IPS-15b (cell line): ENCODE data around the gene FASTK.

Experiments used
- H3K27me3 ChIP-seq: one replicate; pipeline ENCODE4 v1.6.1; 2013; ENCODE audit warnings: low read length; ENCODE audit not compliant: control insufficient read depth, insufficient read depth
- H3K36me3 ChIP-seq: one replicate; pipeline ENCODE4 v1.6.1; 2013; ENCODE audit warnings: low read length; ENCODE audit not compliant: control insufficient read depth, insufficient read depth
- H3K4me1 ChIP-seq: one replicate; pipeline ENCODE4 v1.6.1; 2013; ENCODE audit warnings: mild to moderate bottlenecking, low read length; ENCODE audit not compliant: control insufficient read depth, insufficient read depth
- H3K4me3 ChIP-seq: one replicate; pipeline ENCODE4 v1.5.1; 2013; ENCODE audit warnings: low read depth, low read length
- H3K9ac ChIP-seq: one replicate; pipeline ENCODE4 v1.6.1; 2013; ENCODE audit warnings: low read depth, mild to moderate bottlenecking, low read length
- H3K9me3 ChIP-seq: one replicate; pipeline ENCODE4 v1.6.1; 2013; ENCODE audit warnings: mild to moderate bottlenecking, low read length; ENCODE audit not compliant: control insufficient read depth, insufficient read depth

The FASTK gene

GRCh38 chr7:151115836-151116418, 35.3 kb upstream of the FASTK start:
- H3K9me3 ChIP-seq = no peaks in the 10 kb centered on the region

GRCh38 chr7:151115121-151115835, 34.7 kb upstream of the FASTK start:
- H3K4me3 ChIP-seq = peak overlapping the region; percentile 22
- peaks cover 18% of the 10 kb centered on the region for H3K36me3 ChIP-seq
- no peaks in the 10 kb centered on the region for H3K9me3 ChIP-seq
- H3K27me3 ChIP-seq = peaks cover 8% of the 10 kb centered on the region
- peaks cover 2% of the 10 kb centered on the region for H3K4me1 ChIP-seq
- H3K9ac ChIP-seq = no peak overlapping the region

More at GRCh38 chr7:151115836-151116418, 35.3 kb upstream of the FASTK start:
- peaks cover 8% of the 10 kb centered on the region for H3K27me3 ChIP-seq
- peaks cover 2% of the 10 kb centered on the region for H3K4me1 ChIP-seq
- H3K36me3 ChIP-seq = peaks cover 22% of the 10 kb centered on the region
- no peak overlapping the region for H3K9ac ChIP-seq
- H3K4me3 ChIP-seq = peak overlapping the region; percentile 22

GRCh38 chr7:151114151-151115090, 33.8 kb upstream of the FASTK start:
- Histone ChIP-seq H3K9ac (no peak overlapping the region), H3K4me3 (peak overlapping the region; percentile 30), H3K9me3 (no peaks in the 10 kb centered on the region), H3K27me3 (peaks cover 8% of the 10 kb centered on the region), H3K4me1 (peaks cover 2% of the 10 kb centered on the region), H3K36me3 (peaks cover 12% of the 10 kb centered on the region)

GRCh38 chr7:151113344-151114150, 32.9 kb upstream of the FASTK start:
- Histone ChIP-seq H3K36me3 (peaks cover 7% of the 10 kb centered on the region), H3K9ac (no peak overlapping the region), H3K27me3 (peaks cover 8% of the 10 kb centered on the region), H3K4me3 (peak overlapping the region; percentile 30), H3K4me1 (peaks cover 2% of the 10 kb centered on the region), H3K9me3 (no peaks in the 10 kb centered on the region)

GRCh38 chr7:151110941-151111645, 30.5 kb upstream of the FASTK start:
- Histone ChIP-seq H3K4me1 (peaks cover 2% of the 10 kb centered on the region), H3K4me3 (no peak overlapping the region), H3K9ac (no peak overlapping the region), H3K36me3 (peaks cover 2% of the 10 kb centered on the region), H3K27me3 (peaks cover 8% of the 10 kb centered on the region), H3K9me3 (no peaks in the 10 kb centered on the region)

GRCh38 chr7:151110236-151110940, 29.8 kb upstream of the FASTK start:
- H3K4me1 ChIP-seq = no peaks in the 10 kb centered on the region

GRCh38 chr7:151109094-151110048, 28.8 kb upstream of the FASTK start:
- peaks cover 4% of the 10 kb centered on the region for H3K4me1 ChIP-seq
- H3K9ac ChIP-seq = no peak overlapping the region
- H3K4me3 ChIP-seq = no peak overlapping the region
- H3K36me3 ChIP-seq = no peaks in the 10 kb centered on the region
- no peaks in the 10 kb centered on the region for H3K9me3 ChIP-seq
- peaks cover 6% of the 10 kb centered on the region for H3K27me3 ChIP-seq

More at GRCh38 chr7:151110236-151110940, 29.8 kb upstream of the FASTK start:
- H3K36me3 ChIP-seq = no peaks in the 10 kb centered on the region
- H3K4me3 ChIP-seq = no peak overlapping the region
- peaks cover 6% of the 10 kb centered on the region for H3K27me3 ChIP-seq
- no peak overlapping the region for H3K9ac ChIP-seq
- no peaks in the 10 kb centered on the region for H3K9me3 ChIP-seq

GRCh38 chr7:151107882-151108281, 27.3 kb upstream of the FASTK start:
- Histone ChIP-seq H3K9me3 (no peaks in the 10 kb centered on the region), H3K4me1 (peaks cover 12% of the 10 kb centered on the region), H3K4me3 (no peak overlapping the region), H3K9ac (no peak overlapping the region), H3K27me3 (peaks cover 2% of the 10 kb centered on the region), H3K36me3 (no peaks in the 10 kb centered on the region)

GRCh38 chr7:151104411-151105235, 24.0 kb upstream of the FASTK start:
- H3K9me3 ChIP-seq = no peaks in the 10 kb centered on the region
- H3K36me3 ChIP-seq = no peaks in the 10 kb centered on the region
- H3K4me1 ChIP-seq = peaks cover 14% of the 10 kb centered on the region
- no peaks in the 10 kb centered on the region for H3K27me3 ChIP-seq
- peak overlapping the region; percentile 42 for H3K4me3 ChIP-seq
- H3K9ac ChIP-seq = peak overlapping the region; percentile 40
